HG03159 (cell line): Measurements from ENCODE around the gene SOX18.

Experiments
- ATAC-seq: cut with Tn5 transposase; IDR thresholded peaks from one replicate; pipeline ENCODE4 v1.9.1; 2021; ENCODE audit warnings: mild to moderate bottlenecking, moderate library complexity; ENCODE audit not compliant: unreplicated experiment

The SOX18 gene

DNA sequence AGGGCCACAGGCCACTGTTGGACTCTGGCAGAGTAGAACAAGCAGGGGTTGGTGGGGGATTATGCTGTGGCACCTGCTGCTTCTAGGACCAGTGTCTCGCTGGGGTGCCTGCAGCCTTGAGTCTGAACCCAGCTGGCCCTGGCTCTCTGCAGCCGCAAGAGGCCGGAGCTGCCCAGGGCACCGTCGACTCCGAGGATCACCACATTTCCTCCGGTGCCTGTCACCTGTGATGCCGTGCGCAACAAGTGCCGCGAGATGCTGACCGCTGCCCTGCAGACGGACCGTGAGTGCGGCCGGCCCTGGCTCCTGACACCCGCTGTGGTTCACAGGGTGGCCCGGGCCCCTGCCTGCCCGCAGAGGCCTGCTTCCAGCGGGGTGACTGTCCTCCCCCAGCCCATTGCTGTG is 19.8 kb upstream of the SOX18 start:
- ATAC-seq = no peak

DNA sequence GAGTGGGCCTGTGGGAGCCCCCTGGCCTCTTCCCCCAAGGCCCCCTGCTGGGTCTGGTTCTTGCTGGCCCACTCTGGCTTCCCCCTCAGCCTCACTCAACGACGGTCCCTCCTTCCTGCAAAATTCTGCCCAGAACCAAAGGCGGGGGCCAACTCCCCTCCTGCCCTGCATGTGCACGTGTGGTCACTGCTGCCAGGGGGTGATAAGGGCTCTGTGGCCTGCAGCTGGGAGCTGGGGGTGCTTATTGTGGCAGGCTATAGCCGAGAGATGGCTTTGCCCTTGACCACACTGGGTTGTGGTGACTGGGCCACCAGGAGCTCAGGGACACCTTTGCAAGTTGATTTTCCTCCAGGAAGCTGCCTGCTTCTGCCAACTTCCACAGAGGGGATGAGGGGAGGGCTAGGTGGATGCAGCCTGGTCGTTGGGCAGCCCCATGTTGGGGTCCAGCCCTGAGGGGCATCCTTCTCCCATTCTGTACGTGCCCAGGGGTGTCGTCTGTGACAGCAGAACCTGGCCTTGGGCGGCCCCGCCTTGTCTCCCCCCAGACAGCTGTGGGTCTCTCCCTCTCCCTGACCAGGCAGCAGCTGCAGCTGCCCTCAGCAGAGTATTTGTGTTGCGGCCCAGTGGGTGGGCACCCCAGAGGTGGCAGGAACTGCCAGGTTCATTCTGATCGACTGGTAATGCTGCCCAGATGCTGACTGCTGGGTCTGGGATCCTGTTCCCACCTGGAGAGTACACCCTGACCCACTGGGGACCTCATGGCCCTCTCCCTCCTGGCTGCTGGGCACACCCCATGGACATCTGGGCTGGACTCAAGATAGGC is 19.2 kb upstream of the SOX18 start:
- no peak for ATAC-seq

DNA sequence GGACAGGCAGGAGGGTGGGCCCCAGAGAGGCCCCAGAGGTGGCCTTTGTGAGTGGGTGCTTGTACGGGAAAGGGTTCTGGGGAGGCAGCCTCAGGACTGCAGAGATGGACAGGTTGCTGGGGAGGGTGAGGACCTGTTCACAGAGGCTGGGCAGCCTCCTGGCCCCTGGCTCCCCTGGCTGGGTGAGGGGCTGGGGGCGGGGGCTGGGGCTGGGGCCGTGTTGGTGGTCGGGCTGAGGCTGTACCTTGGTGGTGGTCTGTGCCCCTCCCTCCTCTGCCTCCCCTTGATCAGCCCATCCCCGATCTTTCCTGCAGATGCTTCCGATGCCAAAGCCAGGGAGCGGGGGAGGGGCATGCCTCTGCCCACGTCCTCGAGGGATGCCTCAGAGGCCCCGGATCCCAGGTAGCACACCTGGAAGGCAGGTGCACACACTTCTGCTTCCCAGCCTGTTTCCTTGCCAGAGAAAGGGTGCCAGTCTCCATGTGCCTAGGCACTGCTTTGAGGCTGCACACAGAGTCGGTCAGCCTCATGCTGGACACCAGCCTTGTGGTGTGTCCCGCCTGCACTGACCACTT is 18.4 kb upstream of the SOX18 start:
- no peak for ATAC-seq

DNA sequence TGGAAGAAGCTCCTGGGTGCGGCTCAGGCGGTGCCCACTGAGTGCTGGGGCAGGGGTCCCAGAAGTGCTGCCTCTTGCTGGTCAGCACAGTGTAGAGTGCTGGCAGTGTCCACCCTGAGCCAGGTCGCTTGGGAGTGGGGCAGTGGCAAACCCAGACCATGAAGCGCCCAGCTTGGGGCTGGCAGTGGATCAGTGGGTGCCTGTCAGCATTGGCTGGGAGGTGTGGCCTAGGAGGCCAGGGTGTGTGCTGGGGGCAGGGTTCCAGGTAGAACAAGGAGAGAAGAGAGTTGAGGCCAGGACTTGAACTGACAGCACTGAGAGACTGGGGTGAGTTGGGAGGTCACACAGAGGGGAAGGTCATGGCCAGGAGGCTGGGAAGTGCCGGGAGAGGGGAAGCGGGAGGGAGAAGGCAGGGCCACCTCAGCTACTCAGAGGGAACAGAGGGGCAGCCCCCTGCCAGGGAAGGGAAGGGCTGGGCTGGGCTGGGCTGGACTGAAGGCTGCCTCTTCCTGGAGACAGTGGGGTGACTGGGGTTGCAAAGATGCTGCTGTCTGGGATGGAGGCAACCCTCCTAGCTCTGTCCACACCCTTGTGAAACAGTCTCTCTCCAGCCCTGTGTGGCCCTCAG is 17.7 kb upstream of the SOX18 start:
- no peak for ATAC-seq

DNA sequence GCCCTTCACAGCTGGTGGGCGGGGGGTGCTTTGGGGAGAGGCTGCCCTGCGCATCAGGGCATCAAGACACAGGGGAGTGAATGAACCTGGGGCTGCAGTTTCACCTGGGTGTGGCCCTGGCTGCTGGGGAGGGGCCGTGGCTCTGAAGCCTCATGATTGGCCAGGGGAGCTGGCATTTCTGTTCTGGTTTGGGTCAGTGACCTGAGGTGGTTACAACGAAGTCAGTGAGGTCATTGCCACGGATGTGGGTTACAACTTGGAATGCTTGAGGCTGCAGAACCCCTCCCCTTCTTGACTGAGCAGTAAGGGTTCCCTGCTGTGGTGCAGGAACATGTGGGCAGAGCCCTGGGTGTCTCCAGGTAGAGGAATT is 16.5 kb upstream of the SOX18 start:
- ATAC-seq = peak; percentile 43

DNA sequence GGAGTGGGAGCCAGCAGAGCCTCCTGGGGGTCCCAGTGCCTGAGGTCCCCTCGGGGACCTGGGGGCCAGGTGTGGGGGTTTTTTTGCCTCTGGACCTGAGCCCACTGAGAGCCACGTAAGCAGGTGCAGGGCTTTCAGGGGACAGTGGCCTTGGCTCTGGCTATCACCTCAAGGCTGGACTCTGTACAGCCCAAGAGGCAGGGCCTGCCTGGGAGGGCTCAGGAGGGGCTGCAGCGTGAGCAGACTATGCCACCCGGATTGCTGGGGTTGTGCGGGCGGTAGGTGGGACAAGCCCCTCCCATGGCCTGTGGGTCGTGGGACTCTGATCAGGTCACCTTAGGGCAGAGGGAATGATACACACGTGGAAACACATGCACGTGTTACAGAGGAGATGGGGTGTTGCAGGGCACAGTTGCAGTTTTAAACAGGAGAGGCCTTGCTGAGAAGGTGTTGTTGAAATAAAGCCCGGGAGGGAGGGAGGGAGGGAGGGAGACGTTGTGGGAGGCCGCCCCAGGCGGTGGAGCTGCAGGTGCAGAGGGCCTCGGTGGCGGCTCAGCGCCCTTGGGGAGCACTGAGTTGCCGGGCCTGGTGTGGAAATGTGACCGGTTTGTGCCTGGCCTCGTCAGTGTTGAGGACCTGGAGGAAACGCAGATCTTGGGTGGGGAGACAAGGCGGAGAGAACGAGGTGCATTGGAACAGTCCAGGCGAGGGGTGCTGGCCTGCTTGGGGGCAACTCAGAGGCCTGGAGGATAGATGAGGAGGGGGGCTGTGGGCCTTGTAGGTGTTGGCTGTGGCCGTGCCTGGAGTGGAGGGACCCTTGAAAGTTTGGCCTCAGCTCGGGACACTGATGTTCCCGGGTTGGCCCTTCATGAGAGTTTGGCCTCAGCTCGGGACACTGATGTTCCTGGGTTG is 15.9 kb upstream of the SOX18 start:
- no peak for ATAC-seq

DNA sequence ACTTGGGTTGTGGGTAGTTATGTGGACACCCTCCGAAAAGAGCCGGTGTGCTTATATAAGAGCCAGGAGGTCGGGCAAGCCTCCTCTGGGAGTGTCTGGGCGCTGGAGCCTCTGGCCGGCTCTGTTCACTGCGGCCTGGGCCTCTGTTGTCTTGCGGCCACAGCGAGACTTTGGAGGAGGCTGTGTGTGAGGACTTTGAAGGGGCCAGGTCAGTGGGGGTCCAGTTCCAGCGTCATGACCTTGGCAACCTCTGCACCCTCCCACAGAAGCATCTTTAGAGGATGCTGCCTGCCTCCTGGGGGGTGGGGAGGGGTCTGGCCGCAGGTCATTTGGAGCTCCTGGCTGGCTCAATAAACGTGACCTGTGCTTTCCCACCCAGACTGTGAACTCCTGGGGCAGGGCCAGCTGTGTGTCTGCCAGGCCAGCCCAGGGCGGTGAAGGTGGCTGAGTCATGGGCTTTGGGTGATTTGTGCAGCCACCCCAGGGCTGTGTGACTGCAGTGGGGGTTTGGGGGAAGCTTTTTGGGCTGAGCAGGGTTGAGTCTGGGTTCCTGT is 14.8 kb upstream of the SOX18 start:
- no peak for ATAC-seq

DNA sequence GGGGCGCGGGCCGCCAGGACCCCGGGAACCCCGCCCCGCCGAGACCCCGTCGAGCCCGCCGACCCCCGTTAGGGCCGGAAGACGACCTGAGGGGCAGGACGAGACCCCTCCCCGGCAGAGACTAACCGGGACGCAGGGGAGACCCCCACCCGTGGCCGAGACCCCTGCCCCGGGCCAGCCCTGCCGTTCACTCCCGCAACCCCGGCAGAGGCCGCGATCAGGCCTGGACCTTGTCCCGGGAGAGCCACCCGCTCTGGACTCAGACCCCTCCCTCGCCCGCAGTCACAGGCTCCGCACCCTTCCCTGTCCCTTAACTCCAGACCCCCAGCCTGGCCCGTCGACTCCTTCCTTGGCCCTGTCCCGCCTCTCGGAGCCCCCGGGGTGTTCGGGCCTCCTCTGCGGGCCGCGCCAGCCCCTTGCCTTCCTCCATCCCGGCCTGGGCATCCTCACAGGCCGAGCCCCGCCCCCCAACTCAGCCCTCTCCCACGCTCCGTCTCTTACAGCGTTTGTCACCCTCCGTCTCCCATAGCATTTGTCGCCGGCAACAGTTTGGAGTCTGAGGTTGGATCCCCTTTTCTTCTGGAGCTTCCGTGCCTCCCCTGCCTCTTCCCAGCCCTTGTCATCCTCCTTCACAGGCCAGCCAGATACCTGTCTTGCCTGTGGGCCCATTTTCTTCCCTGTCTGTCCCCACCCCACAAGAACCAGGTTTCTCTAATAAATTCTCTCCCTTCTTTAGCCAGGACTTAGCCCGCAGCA is 14.1 kb upstream of the SOX18 start:
- no peak for ATAC-seq

DNA sequence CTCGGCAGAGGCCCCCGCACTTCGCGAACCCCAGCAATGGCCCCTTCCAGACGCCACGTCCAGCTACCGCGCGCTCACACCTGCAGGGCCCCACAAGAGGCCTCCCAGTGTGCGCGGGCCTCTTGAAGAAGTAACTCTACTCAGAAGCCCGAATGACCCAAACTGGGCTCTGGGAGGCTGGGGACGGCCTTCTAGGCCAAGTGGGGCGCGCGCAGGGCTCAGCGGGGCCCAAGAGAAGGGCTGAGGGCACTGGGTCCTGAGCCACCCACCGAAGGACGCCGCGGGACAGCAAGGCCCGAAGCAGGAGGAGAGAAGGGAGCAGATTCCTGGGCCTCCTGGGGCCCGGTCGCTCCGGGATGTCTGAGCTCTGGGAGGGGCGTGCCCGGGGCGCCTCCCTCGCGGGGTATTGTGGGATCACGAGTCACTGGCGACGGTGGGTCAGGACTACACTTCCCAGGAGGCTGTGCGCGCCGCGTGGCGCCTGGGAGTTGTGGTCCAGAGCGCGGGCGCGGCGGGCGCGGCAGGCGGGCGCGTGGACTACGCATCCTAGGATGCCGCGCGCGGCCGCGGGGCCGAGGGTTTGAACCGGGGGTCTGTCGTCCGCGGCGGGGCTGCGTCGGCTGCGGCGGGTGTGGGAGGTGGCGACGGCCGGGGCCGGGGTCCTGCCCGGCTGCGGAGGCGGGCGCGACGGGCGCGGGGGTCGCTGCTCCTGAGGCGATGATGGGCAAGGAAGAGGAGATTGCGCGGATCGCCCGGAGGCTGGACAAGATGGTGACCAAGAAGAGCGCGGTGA is 13.4 kb upstream of the SOX18 start, which contains the start of gene TCEA2:
TSS of gene TCEA2 (plus strand) at position 603 of the 793 bp plus-strand sequence. CDS start at position 718, 115 bp downstream.
- ATAC-seq = peak; percentile 80

DNA sequence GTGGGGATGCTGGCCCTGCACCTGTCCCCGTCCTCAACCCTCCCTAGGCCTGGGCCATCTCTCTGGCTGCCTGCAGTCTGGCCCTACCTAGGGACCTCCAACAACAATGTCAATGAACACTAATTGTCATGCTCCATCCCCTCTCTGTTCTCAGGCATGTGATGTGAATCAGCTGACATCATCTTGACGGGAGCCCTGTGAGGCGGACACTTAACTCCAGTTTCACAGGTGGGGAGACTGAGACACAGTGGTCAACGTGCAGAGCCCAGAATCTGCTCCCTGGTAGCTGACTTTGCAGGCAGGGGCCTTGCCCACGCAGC is 12.8 kb upstream of the SOX18 start:
- no peak for ATAC-seq

DNA sequence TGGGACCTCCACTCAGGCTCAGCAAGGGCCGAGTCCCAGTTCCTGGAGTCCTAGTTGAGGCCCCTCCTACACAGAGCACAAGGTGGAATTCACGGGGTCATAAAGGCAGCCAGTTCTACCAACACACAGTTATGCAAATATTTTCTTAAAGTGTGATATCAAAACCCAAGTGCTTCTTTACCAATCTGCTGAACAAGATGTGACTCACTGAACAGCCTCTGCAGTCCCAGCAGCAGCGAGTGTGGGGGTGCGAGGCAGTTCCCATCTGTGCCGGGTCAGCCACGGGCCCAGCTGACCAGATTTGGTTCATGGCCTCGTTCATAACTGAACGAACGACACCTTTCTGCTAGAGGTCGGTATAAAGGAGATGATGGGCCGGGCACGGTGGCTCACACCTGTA is 9.1 kb upstream of the SOX18 start:
- ATAC-seq = no peak

DNA sequence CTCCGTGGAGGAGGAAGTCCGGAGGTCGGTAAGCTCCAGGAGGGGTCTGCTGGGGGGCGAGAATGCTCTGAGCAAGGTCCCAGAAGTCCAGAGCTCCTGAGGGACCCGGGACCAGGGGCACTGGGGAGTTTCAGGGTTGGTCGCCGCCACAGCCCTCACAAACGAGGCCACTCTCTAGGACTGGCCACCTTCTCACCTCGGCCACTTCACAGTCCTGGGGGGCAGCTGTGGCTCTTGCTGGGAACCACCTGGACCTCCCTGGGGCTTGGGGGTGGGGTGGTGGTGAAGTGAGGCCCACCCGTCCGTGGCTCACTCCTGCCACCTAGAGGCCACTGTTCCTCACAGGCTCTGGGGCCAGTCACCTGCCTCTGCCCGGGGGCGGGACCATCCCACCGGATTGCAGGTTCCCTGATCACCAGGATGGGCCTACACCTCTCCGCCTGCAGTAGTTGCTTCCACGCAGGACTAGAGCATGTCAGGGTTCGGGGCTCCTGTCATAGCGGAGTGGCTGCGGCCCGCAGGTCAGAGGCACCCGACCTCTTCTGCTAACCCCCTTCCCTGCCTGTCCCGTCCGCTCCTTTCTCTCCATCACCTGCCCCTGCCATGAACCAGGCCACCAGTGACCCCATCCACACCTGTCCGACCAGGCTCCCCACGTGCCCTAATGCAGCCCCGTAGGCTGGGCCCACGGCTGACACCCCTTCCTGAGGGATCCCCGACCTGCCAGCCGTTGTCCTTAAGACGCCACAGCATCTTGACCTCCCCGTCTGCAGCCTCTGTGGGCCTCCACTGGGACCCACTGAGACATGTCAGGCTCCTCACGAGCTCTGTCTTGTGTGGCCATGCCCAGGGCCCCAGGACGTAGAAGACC is 8.4 kb upstream of the SOX18 start:
- ATAC-seq = no peak

DNA sequence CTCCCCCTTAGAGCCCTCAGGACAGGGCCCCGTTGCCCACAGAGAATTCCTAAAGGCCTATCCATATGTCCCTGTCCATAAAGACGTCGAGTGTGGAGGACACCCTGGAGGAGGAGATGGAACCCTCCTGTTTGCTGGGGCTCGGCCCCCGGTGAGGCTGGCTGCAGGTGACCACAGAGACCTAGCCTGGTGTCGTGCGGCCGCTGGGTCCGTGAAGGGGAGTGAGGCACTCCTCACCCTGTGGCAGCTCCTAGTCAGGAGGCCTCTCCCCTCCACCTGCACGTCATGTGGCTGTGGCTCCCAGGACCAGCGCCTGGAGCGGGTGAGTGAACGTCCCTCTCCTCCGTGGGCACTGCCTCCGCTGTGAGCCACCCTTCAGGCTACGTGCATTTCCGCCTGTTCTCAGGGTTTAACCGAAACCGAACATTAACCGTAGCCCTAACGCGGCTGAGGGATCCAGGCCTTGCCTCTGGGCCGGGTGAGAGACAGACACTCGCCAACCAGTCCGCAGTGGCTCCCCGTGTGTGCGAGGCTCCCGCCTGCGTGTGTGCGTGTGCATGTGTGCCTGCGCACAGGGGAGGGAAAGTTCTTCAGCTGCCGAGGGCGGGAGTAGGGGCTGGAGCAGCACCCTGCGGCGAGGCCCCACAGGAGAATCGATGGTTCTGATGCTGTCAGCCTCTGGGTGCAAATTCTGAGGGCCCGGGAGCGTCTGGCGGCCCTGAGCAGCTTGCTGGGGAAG is 7.6 kb upstream of the SOX18 start:
- ATAC-seq = no peak

DNA sequence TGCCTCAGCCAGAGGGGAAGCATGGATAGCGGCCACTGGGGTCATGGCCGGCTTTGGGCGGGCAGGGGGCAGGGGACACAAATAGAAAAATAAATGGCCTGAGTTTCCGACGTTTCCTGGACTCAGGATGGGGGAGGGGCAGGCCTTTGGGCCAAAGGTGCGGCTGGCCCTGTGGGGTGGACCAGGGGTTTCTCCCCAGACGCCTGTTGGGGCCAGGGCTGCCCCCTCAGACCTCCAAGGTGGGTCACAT is 7.1 kb upstream of the SOX18 start:
- no peak for ATAC-seq

DNA sequence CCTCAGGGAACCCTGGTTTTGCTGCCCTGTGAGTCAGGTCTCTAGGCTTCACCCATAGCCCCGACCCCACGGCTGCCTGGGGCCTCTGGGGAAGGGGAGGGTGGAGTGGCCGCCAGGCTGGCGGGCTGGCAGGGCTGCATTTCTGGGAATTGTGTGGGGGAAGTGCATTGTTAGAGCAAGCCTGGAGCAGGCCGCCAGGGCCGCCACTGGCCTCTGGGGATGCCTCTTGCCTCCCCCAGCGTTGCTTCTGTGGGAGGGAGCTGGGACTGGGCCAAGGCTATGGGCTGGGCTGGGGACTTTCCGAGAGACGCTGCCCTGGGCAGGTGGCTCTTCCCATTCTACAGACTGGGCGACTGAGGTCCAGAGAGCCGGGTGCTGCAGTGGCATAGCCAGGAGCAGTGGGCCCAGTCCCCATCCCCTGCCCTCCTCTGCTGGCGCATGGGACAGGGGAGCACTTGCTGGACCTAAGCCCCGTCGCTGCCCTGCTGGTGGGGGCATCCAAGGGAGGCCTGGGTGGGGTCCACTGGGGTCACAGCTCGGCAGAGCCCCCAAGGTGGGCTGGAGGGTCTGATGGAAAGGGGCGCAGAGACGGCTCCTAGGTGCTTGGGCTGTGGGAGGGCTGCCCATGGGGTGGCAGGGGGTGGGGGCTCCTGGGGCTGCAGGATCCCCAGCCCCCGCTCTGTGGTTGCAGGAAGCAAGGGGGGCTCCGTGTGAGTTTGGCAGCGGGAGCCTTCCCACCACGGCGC is 6.6 kb upstream of the SOX18 start:
- ATAC-seq = no peak

DNA sequence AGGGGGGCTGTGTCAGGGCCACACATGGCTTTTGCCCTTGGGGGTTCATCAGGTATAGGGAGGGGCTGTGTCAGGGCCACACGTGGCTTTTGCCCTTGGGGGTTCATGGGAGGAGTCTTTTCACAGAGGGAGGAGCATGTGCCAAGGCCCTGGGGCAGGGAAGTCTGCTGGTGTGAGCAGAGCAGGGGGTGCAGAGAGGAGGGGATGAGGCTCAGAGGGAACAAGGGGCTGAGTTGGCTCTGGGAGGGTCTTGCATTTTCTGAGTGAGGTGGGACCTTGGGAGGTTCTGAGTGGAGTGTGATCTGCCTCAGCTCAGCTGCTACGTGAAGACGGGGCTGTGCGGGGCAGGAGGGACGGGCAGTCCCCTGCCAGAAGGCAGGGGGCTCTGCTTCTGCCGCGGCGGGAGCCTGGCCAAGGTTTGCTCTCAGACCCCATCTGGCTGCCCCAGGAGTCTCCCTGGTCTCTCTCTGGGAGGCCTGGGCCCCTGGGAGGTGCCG is 6.0 kb upstream of the SOX18 start:
- no peak for ATAC-seq
